Neural progenitor cell (in vitro differentiated cells): Measurements from ENCODE around the gene FAS. TPM values are rescaled to one million over a fixed set of nuclear protein-coding genes. Genes with fewer than 3 reads are reported as not detected.
A peak's percentile ranks its signal among the peaks of the same experiment; 100 is the strongest.

ENCODE experiments used
- DNase-seq: peaks from one replicate; pipeline ENCODE4 v3.0.0-alpha.2; 2016; ENCODE audit warnings: low spot score
- H2AFZ ChIP-seq: fragments of 200-600 bp; sonication (generic); replicated peaks from 2 replicates; pipeline ENCODE4 v1.6.1; 2016; ENCODE audit warnings: antibody characterized with exemption
- H3F3A ChIP-seq: fragments of 200-600 bp; sonication (generic); 2 replicates; pipeline ENCODE4 v1.6.1; 2016; ENCODE audit warnings: antibody characterized with exemption, low read depth
- H3K27ac ChIP-seq: fragments of 200-600 bp; sonication (generic); 2 replicates; pipeline ENCODE4 v1.5.1; 2016; ENCODE audit warnings: mild to moderate bottlenecking
- H3K27me3 ChIP-seq: fragments of 200-600 bp; sonication (generic); 2 replicates; pipeline ENCODE4 v1.6.1; 2016; ENCODE audit warnings: mild to moderate bottlenecking, moderate library complexity
- H3K36me3 ChIP-seq: fragments of 200-600 bp; sonication (generic); 2 replicates; pipeline ENCODE4 v1.5.1; 2016
- H3K4me1 ChIP-seq: fragments of 200-600 bp; sonication (generic); 2 replicates; pipeline ENCODE4 v1.6.1; 2016; ENCODE audit warnings: mixed run types
- H3K4me2 ChIP-seq: fragments of 200-600 bp; sonication (generic); 2 replicates; pipeline ENCODE4 v1.6.1; 2016
- H3K4me3 ChIP-seq: fragments of 200-600 bp; sonication (generic); 2 replicates; pipeline ENCODE4 v1.5.1; 2016
- H3K79me2 ChIP-seq: fragments of 200-600 bp; sonication (generic); 2 replicates; pipeline ENCODE4 v1.6.1; 2016; ENCODE audit warnings: low read depth
- H3K9ac ChIP-seq: fragments of 200-600 bp; sonication (generic); 2 replicates; pipeline ENCODE4 v1.6.1; 2016
- H3K9me3 ChIP-seq: fragments of 200-600 bp; sonication (generic); 2 replicates; pipeline ENCODE4 v1.5.1; 2016; ENCODE audit warnings: low read depth
- H4K20me1 ChIP-seq: fragments of 200-600 bp; sonication (generic); 2 replicates; pipeline ENCODE4 v1.6.1; 2016; ENCODE audit warnings: low read depth
- H3K27ac Mint-ChIP-seq: 3 replicates; pipeline ENCODE4 v1.8.0; 2021; ENCODE audit warnings: mixed read lengths
- H3K27me3 Mint-ChIP-seq: 2 replicates; pipeline ENCODE4 v1.8.0; 2022; ENCODE audit warnings: low read depth, mild to moderate bottlenecking, inconsistent platforms, moderate library complexity, mixed read lengths; ENCODE audit not compliant: insufficient read depth
- H3K36me3 Mint-ChIP-seq: 3 replicates; pipeline ENCODE4 v1.8.0; 2021; ENCODE audit warnings: mixed read lengths
- H3K4me1 Mint-ChIP-seq: 3 replicates; pipeline ENCODE4 v1.8.0; 2021; ENCODE audit warnings: mixed read lengths
- H3K4me3 Mint-ChIP-seq: 3 replicates; pipeline ENCODE4 v1.8.0; 2021; ENCODE audit warnings: mild to moderate bottlenecking, moderate library complexity, mixed read lengths
- H3K9me3 Mint-ChIP-seq: 3 replicates; pipeline ENCODE4 v1.8.0; 2020; ENCODE audit warnings: mixed read lengths
- EZH2 ChIP-seq: fragments of 200-600 bp; sonication (generic); IDR thresholded peaks from 2 replicates; pipeline ENCODE4 v1.6.1; 2017; ENCODE audit warnings: antibody characterized with exemption, mild to moderate bottlenecking, moderate library complexity
- EZH2phosphoT487 ChIP-seq: fragments of 200-600 bp; sonication (generic); IDR thresholded peaks from 2 replicates; pipeline ENCODE4 v1.6.1; 2017; ENCODE audit warnings: antibody characterized with exemption
- total RNA-seq: library from RNA; depleted of rRNA; stranded (reverse); fragments of >200 nt; gene quantifications from 2 replicates; pipeline ENCODE4 v1.2.3, GENCODE V29; 2015; ENCODE audit warnings: low replicate concordance
- TF ChIP-seq, protein P1 (sequence below): fragments of 200-600 bp; sonication (generic); IDR thresholded peaks from 2 replicates; pipeline ENCODE4 v1.5.1; 2017; ENCODE audit warnings: antibody characterized with exemption, mild to moderate bottlenecking

Gene FAS
- total RNA-seq, 1 donor from 2014 or later: 11.1 TPM

DNA sequence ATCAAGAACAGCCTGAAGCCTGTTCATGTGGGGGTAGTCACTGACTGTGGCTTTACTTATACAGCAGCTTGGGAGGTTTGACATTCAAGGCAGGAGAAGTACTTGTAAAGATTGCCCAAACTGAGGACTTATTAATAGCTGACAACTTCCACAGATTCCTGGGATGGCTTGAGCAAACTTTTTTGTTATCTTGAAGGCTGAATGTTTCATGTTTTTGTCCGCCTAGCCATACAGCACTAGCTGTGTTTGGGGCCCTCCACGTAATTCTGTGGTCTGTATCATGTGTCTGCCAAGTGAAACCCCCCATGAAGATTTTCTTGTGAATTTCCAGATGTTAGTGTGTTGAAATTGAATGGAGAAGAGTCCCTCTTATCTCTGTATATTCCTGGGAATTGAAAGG is 38.6 kb downstream of the FAS start:
- H3K27ac ChIP-seq: no peak overlapping the region
- no peaks in the 10 kb centered on the region for H3K9me3 ChIP-seq
- H3K27ac Mint-ChIP-seq: no peak overlapping the region
- no peak overlapping the region for H2AFZ ChIP-seq
- no peaks in the 10 kb centered on the region for H3K79me2 ChIP-seq
- no peaks in the 10 kb centered on the region for H3K4me1 Mint-ChIP-seq
- no peak for DNase-seq
- no peaks in the 10 kb centered on the region for H3K9me3 Mint-ChIP-seq
- no peaks in the 10 kb centered on the region for H3K36me3 Mint-ChIP-seq
- no peaks in the 10 kb centered on the region for H3K27me3 Mint-ChIP-seq
- no peak overlapping the region for H3K4me3 Mint-ChIP-seq
- H4K20me1 ChIP-seq: no peaks in the 10 kb centered on the region
- H3K4me3 ChIP-seq: no peak overlapping the region
- no peaks in the 10 kb centered on the region for H3F3A ChIP-seq
- H3K4me1 ChIP-seq: no peaks in the 10 kb centered on the region
- H3K9ac ChIP-seq: no peak overlapping the region
- TF ChIP-seq EZH2phosphoT487: no peak
- no peak for TF ChIP-seq EZH2
- TF ChIP-seq, protein P1, sequence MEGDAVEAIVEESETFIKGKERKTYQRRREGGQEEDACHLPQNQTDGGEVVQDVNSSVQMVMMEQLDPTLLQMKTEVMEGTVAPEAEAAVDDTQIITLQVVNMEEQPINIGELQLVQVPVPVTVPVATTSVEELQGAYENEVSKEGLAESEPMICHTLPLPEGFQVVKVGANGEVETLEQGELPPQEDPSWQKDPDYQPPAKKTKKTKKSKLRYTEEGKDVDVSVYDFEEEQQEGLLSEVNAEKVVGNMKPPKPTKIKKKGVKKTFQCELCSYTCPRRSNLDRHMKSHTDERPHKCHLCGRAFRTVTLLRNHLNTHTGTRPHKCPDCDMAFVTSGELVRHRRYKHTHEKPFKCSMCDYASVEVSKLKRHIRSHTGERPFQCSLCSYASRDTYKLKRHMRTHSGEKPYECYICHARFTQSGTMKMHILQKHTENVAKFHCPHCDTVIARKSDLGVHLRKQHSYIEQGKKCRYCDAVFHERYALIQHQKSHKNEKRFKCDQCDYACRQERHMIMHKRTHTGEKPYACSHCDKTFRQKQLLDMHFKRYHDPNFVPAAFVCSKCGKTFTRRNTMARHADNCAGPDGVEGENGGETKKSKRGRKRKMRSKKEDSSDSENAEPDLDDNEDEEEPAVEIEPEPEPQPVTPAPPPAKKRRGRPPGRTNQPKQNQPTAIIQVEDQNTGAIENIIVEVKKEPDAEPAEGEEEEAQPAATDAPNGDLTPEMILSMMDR: no peak
- no peaks in the 10 kb centered on the region for H3K27me3 ChIP-seq
- H3K36me3 ChIP-seq: no peaks in the 10 kb centered on the region
- no peak overlapping the region for H3K4me2 ChIP-seq

DNA sequence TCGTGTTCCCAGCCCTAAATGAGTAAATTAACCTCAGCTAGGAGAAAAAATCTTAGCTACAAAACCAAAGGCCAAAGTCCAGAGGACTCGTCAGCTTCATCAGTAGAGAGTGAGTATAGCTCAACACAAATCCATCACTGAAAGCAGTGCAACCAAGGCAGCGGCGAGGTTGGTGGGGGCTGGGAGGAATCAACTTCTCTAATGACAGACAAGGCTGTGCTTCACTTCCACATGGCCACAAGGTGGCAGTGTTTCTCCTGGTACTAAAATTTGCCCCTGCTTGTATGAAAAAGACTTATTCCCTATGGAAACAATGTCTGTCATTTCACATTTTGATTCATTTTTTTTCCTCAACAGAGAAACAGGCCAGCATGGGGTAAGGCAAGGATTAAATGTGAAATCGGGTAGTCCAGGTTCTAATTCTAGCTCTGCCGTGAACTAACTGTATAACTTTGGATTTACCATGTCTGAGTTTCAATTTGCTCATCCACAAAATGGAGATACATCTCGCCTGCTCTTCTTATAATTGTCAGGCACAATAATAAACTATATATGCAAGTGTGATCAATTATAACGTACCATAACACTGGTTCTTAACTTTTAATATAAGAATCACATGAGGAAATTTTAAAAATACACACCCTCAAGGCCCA is 39.3 kb downstream of the FAS start:
- no peaks in the 10 kb centered on the region for H3K27me3 Mint-ChIP-seq
- TF ChIP-seq, protein P1: peak; percentile 92
- no peak for TF ChIP-seq EZH2phosphoT487
- no peak overlapping the region for H3K9ac ChIP-seq
- H3K9me3 ChIP-seq: no peaks in the 10 kb centered on the region
- no peaks in the 10 kb centered on the region for H3K36me3 ChIP-seq
- H3K4me1 Mint-ChIP-seq: no peaks in the 10 kb centered on the region
- no peak overlapping the region for H2AFZ ChIP-seq
- DNase-seq: peak; percentile 84
- H3K9me3 Mint-ChIP-seq: no peaks in the 10 kb centered on the region
- H3K79me2 ChIP-seq: no peaks in the 10 kb centered on the region
- H3K4me1 ChIP-seq: no peaks in the 10 kb centered on the region
- no peak overlapping the region for H3K27ac Mint-ChIP-seq
- no peak overlapping the region for H3K4me3 Mint-ChIP-seq
- H3K4me3 ChIP-seq: no peak overlapping the region
- H3K4me2 ChIP-seq: peak overlapping the region; percentile 59
- no peak overlapping the region for H3K27ac ChIP-seq
- no peaks in the 10 kb centered on the region for H3K27me3 ChIP-seq
- no peaks in the 10 kb centered on the region for H4K20me1 ChIP-seq
- no peaks in the 10 kb centered on the region for H3K36me3 Mint-ChIP-seq
- H3F3A ChIP-seq: no peaks in the 10 kb centered on the region

DNA sequence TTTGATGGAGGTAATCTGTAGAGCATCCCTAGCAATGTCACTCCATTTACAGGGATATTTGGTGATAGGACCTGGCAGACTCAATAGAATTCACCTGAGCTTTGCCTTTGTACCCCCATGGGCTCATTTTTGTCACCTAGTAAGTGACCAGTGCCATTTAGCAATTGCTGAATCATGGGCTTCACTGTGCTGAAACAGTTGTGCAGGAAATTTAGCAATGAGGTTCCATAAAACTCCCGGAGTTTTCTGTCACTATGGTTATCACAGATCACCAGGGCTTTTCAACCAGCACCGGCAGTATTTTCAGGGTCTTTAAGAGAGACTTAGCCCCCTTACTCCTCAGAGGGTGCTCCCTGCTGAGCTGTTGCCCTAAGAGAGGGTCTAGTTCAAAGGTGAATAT is 40.2 kb downstream of the FAS start:
- Mint-ChIP-seq H3K4me1 (no peaks in the 10 kb centered on the region), H3K27ac (no peak overlapping the region), H3K36me3 (no peaks in the 10 kb centered on the region), H3K4me3 (no peak overlapping the region), H3K9me3 (no peaks in the 10 kb centered on the region), H3K27me3 (no peaks in the 10 kb centered on the region)
- H2AFZ ChIP-seq: no peak overlapping the region
- no peaks in the 10 kb centered on the region for H3F3A ChIP-seq
- no peaks in the 10 kb centered on the region for H3K4me1 ChIP-seq
- H3K79me2 ChIP-seq: no peaks in the 10 kb centered on the region
- no peak for TF ChIP-seq EZH2phosphoT487
- TF ChIP-seq, protein P1: no peak
- no peak for TF ChIP-seq EZH2
- H3K27ac ChIP-seq: no peak overlapping the region
- no peaks in the 10 kb centered on the region for H4K20me1 ChIP-seq
- H3K4me3 ChIP-seq: no peak overlapping the region
- H3K4me2 ChIP-seq: no peak overlapping the region
- DNase-seq: no peak
- H3K9ac ChIP-seq: no peak overlapping the region
- no peaks in the 10 kb centered on the region for H3K36me3 ChIP-seq
- H3K27me3 ChIP-seq: no peaks in the 10 kb centered on the region
- no peaks in the 10 kb centered on the region for H3K9me3 ChIP-seq
